Muscle of arm (tissue), 12 donors: Measurements from ENCODE around the gene RCAN1. TPM values are rescaled to one million over a fixed set of nuclear protein-coding genes. Genes with fewer than 3 reads are reported as not detected.
"Not testable (repeated sequence)": the region's sequence is repeated elsewhere in the genome, so short reads cannot be mapped to it uniquely, and the experiment has no call there.

Source experiments
- DNase-seq: peaks from one replicate; pipeline ENCODE4 v3.0.0-alpha.2; 2013
- polyA plus RNA-seq, 12 donors: library from polyadenylated mRNA; unstranded; fragments of 120-200 nt; gene quantifications; one replicate each; pipeline ENCODE4 v1.2.1, GENCODE V29; 2013; ENCODE audit not compliant: insufficient read length in 12 of 12

The RCAN1 gene
- polyA plus RNA-seq, 12 donors, result 17.6 to 76.2 (median 29.1) TPM; not detected in 1

DNA sequence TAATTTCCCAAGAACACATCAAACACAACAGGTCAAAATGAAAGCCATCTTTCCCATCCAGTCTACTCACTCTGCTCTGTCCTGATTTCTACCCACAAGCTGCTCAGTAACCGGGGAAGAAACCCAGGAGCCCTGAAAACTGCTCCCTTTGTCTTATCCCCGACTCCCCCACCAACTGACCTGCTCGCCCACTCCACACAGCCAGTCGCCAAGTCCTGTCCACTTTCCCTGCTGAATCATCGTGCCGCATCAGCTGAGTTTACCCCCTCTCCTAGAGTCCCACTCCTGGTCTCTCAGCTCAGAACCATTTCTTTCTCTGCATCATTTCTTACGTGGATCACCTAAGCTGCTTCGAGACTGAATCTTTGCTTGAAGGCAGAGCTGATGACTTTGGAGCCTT, 11.2 kb upstream of the RCAN1 start:
- DNase-seq, result no peak

DNA sequence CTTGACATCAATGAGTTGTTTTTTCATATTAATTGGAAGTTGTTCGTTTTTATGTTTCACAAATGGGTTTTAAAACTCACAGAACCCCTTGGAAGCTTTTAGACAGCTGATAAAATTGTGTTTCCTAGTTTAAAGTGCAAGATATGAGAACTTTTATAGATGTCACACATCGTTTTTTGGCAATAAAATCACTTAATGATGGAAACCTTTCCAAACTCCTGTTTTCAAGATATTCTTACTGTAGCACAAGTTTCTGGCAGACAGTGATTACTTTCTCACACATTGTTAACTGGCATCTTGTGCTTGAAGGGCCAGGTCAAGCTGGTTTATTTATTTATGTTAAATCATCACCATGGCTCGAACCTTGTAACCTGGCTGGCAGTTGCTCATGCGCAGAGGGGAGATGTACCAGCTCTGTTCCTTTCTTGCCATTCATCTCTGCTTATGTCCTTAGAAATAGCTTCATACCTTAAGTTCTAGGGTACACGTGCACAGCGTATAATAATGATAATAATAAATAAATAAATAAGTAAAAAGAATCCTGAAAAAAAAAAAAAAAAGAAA, 10.2 kb upstream of the RCAN1 start:
- DNase-seq, result no peak

DNA sequence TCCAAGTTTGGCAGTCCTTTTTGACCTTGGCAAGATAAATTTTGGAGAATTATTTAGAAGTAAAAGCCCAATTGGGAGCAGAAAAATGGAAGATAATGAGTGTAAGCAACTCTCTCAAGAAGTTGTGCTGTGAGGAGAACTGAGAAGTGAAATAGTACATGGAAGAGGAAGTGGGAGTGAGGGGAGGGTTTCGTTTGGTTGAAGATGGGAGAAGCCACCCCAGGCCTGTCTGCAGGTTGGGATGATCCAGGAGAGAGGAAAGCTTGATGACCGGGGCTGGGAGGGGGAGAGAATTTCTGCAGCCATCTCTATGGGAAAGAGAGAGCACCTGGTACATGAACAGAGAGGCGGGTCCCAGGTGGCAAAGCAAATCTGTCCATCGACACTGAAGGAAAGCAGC, 8.6 kb upstream of the RCAN1 start:
- DNase-seq, result no peak

DNA sequence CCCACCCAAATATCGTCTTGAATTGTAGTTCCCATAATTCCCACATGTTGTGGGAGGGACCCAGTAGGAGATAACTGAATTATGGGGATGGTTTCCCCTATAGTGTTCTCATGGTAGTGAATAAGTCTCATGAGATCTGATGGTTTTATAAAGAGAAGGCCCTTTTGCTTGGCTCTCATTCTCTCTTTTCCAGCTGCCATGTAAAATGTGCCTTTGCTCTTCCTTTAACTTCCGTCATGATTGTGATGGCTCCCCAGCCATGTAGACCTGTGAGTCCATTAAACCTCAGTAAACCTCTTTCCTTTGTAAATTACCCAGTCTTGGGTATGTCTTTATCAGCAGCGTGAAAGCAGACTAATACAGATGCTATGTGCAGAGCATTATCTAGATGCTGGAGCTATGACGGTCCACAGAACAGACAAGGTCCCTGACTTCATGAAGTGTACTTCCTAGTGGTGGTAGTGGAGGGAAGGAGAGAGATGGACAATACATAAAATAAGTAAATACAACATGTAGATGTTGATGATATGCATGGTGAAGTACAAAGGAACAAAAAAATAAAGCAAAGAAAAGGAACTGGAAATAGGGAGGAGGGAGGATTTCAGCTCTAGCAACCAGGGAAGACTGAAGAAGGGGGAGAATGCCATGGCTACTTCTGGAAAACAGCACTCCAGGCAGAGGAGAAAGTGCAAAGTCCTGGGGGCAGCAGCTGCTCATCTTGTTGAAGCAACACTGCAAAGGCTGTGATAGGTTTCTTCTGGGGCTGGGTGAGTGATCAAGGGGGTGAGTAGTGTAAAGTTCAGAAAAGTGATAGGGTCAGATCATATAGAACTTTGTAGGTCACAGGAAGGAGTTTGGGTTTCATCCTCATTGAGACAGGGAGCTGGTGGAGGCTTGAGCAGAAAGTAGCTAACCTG, 6.8 kb upstream of the RCAN1 start:
- no peak for DNase-seq

DNA sequence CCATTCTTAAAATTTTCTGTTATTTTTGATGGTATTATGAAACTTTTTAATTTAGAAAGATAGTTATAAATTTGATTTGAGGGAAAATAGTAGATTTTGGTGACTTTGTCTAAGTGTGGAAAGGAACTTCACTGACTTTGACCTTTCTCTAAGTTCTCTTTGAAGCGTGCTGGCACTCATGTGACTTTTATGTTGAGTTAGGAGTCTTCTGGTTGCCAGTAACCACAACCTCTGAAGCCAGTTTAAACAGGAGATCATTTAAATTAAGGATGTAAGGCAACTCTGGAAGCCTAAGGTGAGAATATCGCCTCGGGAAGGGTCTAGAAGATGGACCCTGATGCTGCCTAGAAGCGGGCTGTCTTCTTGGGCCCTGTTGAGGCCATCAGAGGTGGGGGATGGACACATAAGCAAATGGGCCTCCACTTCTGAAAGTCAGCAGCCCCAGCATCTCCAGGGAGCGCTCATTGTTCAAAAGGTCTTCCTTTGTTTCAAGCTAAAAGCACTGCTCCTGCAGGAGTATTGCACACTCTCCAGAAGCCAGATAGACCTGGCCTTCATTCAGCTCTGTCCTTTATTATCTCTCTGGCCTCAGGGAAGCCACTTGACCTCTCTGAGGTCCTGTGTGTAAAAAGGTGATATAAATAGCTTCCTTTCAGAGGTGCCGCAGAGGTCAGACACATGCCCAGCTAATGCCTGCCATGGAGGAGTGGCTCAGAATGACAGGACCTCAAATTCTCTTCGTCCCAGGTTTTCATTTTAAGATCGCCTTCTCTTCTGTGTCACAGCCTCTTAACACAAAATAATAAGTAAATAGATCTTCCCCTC, 5.1 kb upstream of the RCAN1 start:
- no peak for DNase-seq

DNA sequence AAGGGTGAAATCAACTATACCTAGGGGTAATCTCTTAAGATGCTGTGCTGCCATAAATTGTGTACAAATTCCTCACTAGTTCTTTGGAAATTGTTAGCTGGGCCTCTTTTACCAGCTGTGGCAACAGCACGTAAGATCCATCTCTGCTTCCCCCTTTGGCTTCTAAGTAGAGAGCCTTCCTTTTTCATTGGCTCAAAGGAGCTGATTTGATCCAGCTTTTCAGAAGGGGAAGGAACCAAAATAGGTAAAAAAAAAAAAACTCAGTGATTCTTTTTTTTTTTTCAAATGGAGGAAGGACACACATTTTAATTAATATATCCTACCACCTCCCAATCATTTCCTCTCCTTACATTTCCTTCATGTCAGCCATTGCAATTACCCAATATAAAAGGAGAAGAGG, 4.0 kb upstream of the RCAN1 start:
- no peak for DNase-seq

DNA sequence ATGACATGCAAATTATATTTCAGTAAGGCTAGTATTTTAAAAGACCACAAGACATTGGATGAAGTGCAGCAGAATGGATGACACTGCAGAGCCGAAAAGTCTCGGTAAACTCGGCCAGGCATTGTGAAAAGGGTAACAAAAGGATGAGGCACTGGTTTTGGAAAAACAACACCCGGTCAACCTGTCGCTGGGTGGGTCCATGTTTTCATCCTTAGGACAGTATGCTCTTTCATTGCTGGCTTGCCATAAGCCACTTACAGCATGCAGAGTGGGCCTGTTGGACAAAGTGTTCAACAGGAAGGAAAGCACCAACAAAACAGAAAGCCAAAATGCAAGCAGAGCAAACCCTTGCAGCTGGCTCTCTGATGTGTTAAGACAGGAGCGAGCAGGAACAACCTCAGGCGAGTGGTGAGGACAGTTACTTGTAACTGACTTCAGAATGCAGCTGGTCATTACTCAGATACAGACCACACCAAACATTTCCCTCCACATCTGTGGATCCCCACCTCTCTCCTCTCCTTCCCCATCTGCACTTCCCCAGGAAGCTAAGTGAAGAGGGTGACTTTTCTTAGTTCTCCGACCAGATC, 2.9 kb upstream of the RCAN1 start:
- DNase-seq, result no peak

DNA sequence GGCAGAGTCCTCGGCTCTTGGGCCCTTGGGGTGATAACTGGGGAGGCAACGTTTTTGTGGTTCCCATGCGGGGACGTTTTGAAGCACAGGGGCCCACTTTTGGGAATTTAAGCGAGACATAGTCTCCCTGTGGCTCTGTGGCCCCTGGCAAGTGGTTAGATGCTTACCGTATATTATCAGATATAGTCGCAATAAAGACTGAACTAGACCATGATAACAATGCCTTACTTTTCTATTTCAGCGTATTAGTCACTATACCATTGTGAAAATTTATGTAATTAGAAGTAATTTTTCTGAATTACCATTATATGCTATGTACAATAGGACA, 538 bp upstream of the RCAN1 start:
- DNase-seq, result no peak

DNA sequence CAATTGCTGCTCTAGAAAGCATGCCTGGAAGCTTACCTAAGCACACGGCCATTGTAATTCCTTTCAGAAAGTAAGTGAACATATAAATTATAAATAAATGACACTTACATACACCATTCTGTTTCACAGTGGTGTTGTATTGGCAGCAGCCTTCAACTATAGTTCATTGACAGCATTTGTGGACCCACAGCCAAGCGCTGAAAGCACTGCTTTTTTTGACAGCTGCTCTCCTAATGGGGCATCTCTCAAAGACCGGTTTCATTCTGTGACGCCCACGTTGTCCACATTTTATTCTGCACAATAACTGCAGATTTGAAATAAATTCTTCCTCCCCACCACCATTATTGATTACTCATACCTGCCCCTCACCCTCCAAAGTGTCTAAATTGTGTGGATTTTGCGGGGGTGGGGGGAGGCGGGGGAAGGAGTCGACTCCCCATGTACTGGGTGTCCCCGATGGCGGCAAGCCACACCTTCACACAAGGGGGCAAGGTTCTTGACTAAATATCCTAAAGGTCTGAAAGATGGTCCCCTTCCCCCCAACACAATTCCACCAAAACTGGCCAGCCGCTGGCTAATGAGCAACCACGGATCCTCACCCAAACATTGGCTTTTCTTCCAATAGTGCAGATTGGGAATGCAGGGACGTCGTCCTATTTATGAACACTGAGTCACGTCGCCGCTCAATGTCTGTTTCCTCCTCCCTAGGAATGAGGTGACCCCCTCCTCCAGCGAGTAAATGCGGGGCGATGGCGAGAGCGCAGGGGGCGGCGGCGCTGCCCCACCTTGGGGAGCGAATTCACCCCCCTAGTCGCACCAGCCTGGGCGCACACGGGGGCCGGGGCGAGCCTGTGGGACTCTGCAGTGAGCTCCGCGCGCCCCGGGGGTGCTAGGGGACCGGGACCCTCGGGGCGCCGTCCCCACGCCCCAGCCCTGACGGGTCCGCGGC, 960 bp downstream of the RCAN1 start:
- DNase-seq, result no peak

DNA sequence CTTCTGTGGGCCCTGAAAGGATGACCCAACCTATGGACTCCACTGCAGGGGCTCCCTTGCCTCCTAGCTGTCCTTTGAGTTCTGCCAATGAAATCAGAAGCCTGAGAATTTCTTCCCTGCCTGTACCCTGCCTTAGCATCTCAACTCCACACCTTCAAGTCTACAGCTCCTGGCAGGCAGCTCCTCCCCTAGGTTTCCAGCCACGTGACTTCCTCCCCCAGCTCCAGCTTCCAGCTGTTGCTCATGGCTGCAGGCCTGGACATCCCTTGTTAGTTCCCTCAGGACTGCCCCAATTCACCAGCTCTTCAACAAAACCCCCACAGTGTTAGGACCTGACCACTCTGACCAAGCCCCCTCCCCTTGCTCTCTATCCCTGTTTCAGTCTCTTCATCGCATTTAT, 2.4 kb downstream of the RCAN1 start:
- DNase-seq, result no peak

DNA sequence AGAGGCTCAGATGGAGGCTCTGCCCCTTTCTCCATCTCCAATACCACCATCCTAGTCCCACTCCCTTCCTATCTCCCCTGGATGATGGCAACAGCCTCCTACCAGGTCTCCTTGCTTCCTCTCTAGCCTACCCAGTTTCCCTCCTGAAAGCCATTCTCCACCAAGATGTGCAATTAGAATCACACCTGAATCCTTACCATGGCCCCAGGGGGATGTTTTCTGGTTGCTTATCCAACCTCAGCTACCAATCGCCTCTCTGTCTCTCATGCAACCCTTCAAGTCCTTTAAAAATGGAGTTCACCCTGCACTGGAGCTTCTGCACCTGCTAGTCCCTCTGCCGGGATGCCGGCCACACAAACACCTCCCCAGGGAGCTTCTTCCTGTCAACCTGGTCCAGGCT, 2.9 kb downstream of the RCAN1 start:
- no peak for DNase-seq

DNA sequence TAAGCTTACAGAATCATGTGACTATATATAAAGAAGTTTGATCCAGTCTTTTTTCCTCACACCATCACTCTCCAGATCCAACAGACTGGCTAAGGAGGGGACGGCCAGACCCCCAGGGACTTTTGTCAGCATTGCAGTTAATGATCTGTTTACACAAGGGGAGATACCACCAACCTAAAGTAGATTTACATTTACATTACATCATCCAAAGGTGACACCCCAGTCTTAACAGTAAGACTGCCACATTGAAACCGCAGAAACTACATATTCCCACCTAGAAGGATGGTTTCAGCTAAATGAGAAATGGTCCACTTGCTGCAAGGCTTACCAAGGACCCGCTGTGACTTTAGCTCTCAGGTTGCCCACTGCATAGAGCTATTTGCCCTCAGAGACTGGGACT, 3.4 kb downstream of the RCAN1 start:
- no peak for DNase-seq

DNA sequence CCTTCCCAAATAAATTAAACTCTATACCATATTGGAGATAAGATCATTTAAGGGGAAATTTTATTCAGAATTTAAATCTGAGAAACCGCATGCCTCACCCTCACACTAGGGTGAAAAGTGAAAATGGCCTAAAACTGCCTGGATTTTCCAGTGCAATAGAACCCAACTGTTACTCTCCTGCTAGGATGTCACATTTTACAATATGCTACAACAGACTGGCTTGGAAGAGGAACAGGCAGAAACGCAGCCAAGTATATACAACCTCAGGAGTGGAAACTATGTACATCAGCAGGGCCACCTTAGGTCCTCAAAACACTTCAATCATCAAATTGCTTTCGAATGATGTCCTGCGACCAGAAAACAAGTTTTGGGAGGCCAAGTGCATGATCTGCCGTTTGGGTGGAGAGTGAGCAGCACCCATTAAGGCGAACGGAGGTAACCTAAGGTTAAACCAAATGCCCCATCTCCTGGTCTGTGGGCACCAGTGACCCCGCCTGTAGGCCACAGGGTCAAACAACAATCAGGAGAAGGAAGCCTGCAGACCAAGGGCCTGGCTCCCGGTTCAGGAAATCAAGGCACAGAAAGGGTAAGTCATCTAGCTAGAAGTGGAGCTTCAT, 4.9 kb downstream of the RCAN1 start:
- no peak for DNase-seq

DNA sequence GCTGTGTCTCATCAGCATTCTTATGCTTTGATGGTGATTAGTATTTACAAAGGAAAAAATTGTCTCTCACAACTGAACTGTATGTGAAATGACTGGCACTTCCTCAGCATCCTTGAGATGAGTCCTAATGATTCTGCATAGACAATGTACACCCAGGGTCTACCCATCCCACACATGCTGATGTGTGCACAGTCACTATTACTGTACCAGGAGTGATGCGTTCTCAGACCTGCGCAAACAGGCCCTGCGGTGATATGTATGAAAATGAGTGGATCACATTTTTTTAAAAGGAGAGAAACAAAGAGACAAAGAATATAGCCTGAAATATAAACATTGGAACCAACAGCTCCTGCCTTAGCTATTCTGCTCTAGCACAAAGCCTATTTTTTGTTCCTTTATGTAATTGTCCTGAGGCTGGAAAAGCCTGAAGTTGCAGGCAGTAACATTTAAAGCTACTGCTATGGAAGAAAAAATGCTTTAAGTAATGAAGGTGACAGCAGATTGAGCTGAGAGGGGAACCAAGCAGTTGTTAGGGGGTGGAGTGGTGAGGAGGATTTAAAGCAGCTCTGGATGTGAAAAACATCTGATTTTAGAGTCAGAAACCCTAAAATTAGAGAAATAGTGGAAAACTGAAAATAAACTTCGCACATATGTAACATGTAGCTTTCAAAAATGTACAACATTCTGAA, 5.5 kb downstream of the RCAN1 start:
- DNase-seq, result no peak

DNA sequence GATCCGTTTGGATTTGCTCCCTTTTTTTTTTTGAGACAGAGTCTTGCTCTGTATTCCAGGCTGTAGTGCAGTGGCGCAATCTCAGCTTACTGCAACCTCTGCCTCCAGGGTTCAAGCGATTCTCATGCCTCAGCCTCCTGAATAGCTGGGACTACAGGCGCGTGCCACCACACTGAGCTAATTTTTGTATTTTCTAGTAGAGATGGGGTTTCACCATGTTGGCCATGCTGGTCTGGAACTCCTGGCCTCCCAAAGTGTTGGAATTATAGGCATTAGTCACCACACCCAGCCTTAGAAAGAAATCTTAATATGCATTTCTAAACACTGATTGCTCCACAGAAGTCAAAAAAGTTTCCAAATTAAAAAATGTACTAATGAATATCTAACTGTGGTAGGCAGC, 7.5 kb downstream of the RCAN1 start:
- DNase-seq, result not testable (repeated sequence)

DNA sequence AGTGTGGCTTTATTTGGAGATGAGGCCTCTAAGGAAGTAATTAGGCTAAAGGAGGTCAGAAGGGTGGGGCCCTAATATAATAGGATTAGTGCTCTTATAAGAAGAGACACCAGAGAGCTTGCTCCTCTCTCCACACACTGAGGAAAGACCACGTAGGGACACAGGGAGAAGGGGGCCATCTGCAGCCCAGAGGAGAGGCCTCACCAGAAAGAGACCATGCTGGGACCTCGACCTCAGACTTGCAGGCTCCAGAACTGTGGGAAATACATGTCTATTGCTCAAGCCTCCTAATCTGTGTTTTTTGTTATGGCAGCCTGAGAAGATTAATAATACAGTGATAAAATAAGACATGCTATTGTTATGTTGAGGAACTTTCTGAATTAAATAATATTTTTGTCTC, 8.3 kb downstream of the RCAN1 start:
- no peak for DNase-seq

DNA sequence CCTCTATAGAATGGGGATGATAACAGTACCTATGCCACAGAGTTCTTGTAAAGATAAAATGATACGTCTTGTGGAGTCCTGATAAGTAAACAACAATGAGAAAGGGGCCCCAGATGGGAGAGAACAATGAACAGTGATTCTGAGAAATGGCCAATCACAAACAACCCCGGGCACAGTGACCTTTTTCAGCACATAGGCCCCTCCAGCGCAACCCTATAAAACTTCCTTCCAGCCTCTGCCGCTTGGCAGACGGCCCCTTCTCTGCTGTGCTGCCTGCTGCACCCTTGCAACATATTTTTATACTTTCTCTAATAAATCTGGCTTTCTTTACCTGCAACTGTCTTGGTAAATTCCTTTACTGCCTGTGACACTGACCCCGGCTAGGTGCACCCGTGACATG, 8.9 kb downstream of the RCAN1 start:
- DNase-seq, result no peak

DNA sequence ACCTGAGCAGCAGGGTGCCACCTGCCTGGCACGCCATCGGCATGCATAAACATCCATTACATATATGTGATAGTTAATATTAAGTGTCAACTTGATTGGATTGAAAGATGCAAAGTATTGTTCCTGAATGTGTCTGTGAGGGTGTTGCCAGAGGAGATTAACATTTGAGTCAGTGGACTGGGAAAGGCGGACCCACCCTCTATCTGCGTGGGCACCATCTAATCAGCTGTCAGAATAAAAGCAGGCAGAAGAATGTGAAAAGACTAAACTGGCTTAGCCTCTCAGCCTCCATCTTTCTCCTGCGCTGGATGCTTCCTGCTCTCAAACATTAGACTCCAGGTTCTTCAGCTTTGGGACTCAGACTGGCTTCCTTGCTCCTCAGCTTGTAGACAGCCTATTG, 10.0 kb downstream of the RCAN1 start:
- not testable (repeated sequence) for DNase-seq

DNA sequence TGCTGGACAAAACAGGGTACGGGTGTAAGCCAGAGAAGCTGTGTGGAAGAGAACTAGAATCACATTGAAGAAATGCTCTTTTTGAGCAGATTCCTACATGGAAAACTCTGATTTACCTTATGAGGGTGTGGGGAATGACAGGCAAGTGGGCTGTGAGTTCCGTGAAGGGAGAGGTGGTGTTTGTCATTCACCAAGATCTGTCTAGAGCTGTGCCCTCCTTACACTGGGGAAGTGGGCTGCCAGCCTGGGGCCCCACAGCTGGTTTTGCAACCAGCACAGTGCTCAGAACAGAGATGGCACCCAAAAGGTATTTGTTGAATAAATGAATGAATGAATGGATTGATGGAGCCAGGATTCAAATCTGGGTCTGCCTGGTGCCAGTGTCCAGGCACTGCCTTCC, 10.4 kb downstream of the RCAN1 start:
- no peak for DNase-seq

DNA sequence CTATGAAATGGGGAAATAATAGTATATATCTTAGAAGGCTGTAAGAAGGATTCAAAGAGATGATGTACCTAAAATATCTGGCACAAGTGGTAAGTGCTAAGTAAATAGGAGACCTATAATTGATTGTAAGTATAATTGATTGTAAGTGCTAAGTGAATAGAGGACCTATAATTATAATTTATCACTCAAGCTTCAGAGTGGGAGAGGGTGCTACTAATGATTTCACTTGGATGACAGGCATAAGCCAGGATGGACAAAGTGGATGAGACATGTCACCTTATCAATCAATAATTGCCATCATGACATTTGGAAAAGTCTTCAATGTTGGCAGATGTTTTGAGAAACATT, 11.2 kb downstream of the RCAN1 start:
- no peak for DNase-seq
